Fibroblast of skin of left biceps (primary cell): ENCODE data around the gene CDH4.

Source experiments
- DNase-seq, 2 experiments: peaks; one replicate each; pipeline ENCODE4 v3.0.0-alpha.2; 2013; ENCODE audit warnings: low read depth in 2 of 2

The CDH4 gene

DNA sequence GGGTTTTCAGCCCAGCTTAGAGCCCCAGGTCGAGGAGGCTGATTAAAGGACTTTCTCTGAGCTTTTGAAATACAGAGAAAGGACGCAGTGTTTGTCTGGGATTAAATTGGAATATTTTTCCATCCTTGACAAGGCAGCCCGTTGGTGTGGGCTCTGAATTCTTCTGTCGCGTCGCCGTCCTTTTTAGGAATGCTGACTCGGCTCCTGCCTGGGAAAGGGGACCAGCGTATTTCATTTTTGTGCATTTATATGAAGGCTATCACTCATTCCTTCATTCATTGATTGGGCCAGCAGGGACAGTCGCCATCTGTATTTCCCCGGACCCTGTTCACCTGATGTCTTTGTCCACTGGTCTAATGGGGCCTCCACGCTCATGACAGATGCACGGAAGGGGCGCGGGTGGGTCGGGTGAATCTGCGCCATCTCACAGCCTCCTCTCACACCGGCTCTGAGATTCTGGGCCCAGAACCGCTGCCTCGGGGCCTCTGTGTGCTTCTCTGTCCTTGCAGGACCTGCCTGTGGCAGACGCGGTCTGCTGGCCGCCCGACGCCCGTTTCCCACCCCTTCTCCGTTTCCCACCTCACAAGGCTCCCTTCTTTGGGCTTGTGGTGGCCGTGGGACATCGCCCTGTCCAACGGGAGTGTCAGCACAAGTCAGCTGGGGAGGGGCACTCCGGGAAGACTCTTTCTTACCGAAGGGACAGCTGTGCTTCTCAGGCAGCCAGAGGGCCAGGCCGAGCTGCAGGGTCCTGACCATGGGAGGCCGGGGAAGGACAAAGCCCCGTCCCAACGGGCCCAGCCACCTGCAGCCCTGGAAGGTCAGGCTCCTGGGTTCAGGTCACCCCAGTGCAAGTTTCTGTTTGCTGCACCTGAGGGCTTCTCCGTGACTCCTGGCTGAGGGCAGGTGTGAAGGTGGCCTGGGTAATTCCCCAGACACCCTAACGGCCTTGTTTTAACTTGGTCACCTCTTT lies 656.3 kb downstream of the CDH4 start:
- DNase-seq = no peak

DNA sequence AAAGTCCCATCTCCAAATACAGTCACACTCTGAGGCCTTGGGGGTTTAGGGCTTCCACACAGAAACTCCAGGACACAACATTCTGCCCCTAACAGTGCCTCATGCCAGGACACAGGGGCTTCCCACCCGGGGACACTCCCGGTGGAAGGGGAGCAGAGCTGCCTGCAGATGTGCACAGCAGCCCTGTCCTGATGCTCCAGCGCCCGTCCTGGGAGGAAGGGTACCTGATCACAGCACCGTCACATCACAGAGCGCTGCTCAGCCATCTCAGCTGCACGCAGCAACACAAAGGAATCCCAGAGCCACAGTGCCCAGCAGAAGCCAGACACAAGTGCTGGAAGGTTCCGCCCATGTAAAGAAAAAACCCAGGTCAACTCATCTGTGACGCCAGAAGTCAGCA lies 657.0 kb downstream of the CDH4 start:
- no peak for DNase-seq

DNA sequence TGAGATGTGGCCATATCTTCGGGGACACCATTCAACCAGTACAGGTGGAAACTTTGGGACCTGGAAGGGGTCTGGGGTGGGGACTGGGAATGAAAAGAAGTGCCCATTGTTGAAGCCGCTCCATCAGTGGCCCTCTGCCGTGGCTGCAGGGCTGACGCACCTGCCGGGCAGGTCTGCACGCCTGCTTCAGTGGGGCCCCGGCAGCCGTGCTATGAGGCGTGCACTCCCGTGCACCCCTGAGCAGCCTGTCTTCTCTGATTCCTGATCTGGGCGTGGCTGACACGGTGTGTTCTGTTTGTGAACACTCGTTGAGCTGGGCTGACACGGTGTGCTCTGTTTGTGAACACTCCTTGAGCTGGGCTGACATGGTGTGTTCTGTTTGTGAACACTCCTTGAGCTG lies 657.8 kb downstream of the CDH4 start:
- DNase-seq = no peak

DNA sequence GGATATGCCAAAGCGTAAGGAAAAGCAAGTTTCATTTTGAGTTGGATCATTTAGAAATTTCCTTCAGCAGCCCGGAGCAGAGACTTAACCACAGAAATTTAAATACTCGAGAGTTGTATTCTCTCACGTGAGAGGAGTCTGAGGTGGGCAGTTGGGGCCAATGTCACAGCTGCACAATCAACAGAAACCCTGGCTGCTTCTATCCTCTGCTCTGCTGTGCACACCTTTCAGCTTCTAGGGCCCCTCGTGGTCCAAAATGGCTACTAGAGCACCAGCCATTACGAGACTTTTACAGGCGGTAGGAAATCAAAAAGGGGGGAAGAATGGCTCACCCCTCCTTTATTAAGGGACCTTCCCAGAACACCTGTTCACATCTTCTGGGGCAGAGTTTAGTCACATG lies 659.8 kb downstream of the CDH4 start:
- no peak for DNase-seq

DNA sequence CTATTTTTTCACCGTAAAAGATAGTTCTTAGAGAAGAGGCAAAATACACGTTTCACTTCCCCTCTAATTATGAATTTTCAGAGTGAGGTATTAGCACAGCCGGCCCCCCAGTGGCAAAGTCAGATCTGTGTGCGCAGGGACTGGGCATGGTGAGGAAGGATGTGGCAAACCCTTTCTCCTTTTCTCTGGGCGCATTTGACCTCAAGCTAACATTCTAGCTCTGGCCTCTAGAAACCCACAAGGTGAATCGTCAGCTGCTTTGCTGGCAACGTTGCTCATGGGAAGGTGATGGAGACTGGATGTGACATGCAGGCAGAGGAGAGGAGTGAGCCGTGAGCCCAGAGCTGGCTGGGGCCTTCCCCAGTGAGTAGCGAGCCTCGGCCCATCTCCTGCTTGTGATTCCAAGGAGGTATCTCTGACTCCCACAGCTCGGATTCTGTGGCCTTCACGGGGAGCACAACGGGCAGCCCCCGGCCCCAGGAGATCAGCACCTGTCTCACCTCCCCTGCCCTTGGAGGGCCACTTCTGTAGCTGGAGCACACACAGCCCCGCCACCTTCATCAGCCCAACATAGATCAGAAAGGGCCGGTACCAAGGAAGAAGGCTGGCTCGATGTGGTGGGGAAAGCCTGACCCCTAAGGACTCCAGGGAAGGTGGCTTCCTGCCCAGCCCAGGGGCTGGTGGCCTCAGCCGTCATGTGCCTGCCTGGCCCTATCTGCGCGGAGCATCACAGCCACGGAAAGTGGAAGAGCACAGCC lies 660.8 kb downstream of the CDH4 start:
- no peak for DNase-seq

DNA sequence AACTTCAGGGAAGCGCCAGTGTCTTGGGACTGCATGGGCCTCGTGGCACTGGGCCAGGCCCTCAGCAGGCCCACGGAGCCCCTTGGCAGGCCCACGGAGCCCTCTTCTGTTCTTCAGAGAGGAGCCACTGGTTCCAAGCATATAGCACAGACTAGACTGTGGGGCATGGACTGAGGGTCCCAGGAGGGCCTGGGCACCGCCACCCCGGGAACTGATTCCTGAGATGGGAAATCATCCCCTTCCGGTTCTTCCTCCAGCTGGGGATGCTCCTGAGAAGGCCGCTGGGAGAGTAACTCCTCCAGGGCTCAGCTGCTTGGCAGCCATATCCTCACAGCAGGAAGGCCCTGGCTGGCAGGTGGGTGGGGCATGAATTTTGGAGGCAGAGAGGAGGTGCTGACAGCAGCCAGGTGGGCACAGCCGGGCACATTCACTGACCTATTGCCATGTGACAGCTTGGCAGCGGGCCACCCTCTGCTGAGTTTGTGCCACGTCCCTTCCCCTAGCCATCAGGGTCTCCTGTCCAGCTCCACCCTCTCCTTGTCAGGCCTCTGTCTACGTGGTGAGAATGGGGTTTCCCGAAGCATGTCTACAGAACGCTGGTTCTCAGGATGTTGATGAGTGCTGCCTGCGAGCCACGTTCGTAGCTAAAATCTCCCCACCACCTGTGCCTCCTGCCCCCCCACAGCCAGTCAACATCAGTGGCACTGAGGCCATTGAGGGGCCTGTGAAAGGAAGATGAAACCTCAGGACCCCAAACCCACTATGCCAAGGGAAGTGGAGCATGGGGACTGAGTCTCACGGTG lies 661.6 kb downstream of the CDH4 start:
- DNase-seq = no peak

DNA sequence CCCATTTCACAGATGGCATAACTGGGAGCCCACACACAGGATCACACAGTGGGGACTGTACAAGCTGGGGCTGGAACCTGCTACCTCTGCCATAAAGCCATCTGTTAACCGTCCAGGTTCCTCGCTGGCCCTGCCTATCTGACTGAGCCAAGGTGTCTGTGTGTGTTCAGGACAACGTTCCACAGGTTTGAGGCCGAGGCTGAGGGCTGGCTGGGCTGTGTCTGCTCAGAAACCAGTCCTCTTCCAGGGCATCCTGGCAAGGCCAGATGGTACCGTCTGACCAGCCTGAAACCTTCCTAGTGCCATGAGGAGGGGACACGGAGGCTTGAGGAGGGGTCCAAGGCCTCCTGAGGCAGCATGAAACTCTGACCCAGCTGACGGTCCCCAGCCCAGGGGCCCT lies 663.0 kb downstream of the CDH4 start:
- DNase-seq = no peak

DNA sequence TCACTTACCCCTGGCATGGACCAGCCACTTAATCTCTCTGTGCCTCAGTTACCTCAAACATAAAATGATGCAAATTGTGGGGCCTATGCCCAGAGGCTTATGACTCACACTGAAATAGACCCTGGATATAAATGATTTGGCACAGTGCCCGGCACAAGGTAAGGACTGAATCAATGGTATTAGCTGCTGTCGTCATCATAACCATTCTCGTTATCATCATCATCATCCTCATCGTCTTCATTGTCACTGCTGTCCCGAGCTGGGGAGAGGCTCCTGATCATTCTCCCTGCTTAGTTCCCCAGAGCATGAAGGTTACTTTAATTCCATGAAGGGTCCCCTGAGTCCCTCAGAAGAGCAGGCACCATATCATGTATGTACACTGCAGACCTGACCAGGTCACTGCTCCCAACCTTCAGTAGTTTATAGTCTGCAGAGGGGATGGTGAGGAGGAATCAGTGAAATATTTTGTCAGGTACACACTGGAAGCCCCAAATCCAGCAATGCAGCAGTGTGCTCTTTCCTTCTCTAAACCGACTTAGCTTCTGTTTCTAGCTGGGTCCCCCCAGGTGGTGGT lies 664.3 kb downstream of the CDH4 start:
- DNase-seq = no peak

DNA sequence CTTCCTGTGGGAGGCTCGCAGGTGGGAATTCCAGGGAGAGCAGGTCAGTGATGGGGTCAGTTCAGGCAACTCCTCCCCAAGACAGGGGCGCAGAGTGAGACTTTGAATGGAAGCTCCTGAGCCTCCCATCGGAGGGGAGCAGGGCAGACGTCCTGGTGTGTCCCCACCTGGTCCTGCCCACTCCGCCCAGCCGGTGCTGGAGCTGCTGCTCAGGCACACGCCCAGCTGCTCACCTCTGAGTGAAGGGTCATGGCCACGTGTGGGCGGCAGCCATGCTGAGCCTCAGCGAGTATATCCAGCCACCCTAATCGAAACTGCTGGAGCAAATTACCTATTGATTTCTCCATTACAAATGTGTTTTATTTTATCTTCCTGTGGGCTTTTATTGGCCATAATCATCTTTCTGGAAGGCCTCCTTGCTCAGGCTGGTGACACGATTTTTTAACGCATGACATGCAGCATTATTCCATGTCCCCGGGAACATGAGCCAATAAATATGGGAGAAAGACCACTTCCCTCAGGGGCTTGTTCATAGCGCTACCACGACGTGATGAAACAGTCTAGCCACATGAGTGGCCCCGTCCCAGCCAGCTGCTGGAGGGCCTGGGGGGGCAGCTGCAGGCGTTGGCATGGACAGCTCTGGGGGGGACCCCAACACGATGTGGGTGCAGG lies 665.5 kb downstream of the CDH4 start:
- DNase-seq = no peak

DNA sequence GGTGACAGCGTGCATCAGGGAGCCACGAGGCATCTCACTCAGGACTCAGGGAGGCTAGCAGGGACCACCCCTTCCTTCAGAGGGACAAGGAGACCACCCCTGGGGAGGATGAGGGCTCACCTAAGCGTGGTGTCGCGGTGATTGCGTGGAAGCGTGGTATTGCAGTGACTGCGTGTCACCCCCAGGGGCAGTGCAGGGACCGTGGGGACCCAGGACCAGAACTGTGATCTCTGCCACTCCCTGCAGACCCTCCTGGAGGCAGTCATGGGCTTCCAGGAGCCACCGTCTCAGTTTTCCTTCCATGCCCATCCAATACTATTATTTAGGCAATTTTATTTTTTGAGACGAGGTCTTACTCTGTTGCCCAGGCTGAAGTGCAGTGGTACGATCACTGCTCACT lies 666.5 kb downstream of the CDH4 start:
- DNase-seq = no peak

DNA sequence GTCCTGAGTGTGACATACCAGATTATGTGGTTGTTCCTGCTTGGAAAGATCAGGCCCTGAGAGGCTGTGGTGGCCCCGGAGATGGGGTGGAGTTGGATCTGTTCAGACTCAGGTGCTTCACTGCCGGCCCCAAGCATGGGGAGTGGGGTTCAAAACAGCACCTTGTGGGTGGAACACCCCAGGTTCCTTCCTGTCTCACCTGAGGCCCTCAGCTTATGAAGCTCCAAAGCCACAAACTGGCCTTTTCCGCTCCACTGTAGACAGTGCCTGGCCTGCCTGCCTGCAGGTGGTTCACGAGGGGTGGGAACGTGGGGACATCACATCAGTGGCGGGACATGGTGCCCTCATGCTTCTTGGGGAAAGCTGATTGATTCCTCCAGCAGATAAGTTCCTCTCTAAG lies 667.2 kb downstream of the CDH4 start:
- DNase-seq = no peak

DNA sequence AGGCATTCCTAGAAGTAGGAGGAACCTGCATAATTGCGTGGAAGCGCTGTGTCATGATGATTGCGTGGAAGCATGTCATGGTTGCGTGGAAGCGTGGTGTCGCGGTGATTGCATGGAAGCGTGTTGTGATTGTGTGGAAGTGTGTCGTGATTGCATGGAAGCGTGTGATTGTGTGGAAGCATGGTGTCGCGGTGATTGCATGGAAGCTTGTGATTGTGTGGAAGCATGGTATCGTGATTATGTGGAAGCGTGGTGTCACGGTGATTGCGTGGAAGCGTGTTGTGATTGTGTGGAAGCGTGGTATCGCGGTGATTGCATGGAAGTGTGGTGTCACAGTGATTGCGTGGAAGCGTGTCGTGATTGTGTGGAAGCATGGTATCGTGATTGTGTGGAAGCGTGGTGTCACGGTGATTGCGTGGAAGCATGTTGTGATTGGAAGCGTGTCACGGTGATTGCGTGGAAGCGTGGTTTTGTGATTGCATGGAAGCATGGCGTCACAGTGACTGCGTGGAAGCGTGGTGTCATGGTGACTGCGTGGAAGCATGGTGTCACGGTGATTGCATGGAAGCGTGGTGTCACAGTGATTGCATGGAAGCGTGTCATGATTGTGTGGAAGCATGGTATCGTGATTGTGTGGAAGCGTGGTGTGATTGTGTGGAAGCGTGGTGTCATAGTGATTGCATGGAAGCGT lies 667.8 kb downstream of the CDH4 start:
- no peak for DNase-seq

DNA sequence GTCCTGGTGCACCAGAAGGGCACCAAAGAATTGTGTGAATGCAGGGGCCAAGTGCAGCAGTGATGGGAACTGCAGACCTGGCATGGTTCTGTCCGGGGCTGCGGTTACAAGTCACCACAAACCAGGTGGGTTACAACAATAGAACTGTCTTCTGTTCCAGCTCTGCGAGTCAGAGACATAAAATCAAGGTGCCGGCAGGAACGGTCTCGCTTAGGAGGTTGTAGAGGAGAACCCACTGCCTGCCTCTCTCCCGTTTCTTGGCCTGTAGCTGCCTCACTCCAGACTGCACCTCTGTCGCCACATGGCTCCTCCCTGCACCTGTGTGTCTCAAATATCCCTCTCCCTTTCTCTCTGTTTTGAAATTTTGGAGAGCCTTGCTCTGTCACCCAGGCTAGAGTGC lies 670.4 kb downstream of the CDH4 start:
- no peak for DNase-seq

DNA sequence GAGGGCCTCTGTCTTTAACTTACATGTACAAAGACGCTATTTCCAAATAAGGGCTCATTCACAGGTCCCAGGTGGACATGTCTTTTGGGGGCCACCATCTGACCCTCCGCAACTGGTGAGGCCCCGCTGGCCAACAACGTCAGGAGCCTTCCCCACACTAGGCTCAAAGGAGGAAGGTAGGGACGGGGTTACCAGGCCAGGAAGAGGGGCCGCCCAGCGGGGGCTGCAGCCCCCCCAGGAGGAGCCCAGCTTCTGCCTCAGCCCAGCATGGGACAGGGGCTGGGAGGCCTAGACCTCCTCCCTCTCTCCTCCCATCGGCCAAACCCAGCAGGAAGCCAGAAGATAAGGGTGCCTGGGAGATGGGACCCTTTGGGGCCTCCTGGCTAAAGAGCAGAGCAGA lies 670.9 kb downstream of the CDH4 start:
- no peak for DNase-seq

DNA sequence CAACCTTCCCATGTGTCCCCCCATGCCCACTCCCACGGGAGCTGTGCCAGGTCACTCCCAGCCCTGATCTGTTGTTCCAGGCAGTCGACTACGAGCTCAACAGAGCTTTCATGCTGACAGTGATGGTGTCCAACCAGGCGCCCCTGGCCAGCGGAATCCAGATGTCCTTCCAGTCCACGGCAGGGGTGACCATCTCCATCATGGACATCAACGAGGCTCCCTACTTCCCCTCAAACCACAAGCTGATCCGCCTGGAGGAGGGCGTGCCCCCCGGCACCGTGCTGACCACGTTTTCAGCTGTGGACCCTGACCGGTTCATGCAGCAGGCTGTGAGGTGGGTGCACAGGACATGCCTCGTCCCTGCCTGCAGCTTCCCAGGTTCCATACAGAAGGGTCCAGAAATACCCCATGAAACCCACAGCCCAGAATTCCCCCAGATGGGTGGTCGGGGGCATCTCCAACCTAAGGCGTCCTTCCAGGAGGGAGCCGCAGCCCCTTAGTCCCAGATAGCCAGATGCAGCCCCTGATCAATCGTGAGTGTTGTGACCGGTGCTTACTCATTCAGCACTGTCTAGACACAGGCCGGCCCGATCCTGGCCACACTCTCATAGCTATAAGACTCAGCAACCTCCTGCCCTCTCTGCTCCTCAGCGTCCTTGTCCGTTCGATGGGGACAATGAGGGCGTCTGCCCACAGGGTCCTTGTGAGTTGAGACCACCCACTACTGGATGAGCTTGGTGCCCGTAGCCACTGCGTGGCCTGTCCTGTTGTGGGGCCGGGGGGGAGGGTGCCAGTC lies 671.5 kb downstream of the CDH4 start:
- DNase-seq = no peak

DNA sequence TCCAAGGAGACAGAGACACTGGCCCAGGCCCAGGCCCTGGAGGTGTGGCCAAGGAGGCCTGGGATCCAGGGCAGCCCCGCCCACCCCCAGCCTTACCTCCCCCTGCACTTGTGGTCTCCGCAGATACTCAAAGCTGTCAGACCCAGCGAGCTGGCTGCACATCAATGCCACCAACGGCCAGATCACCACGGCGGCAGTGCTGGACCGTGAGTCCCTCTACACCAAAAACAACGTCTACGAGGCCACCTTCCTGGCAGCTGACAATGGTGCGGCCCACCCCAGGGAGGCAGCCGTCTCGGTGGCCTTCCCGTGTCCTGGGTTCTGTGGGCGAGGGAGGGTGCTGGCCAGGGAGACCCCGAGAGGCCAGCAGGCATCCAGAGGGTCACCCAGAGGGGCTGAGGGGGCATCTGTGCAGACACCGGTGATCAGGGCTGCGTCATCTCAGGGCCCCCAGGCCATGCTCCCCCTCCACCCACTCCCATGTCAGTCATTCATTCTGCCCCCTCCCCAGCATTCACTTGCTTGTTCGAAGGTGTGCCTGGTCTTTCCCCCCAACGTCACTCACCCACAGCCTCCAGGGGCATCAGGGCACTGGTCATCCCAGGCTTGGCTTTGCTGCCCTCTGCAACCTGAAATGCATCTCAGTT lies 672.3 kb downstream of the CDH4 start:
- DNase-seq = no peak

DNA sequence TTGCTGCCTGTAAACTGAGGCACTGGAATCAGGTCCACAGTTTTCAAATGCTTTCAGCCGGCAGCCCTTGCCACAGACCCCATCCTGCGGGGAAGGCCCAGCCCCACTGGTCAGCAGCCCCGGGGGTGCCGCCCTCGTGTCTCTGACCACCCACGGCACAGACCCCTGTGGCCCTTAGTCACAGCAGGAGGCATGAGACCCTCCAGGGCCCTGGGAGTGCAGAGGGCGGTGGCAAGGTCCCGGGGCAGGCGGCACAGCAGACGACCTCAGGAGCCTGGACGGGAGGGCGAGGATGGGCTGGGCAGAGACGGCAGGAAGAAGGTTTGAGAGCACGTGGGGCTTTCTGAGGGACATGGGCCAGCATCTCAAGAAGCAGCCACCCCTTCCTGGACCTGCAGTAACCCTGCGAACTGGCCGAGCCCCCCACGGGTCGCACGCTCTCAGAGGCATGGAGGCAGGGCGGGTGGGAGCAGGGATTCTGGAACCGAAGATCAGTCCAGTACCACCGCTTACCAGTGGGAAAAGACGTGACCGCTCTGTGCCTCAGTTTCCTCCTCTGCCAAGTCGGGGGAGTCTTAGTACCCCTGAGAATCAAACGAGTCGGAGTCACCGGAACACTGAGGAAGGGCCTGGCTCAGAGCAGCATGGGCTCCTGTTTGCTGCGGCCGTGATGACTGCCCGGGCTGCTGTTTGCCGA lies 672.9 kb downstream of the CDH4 start:
- DNase-seq = no peak

DNA sequence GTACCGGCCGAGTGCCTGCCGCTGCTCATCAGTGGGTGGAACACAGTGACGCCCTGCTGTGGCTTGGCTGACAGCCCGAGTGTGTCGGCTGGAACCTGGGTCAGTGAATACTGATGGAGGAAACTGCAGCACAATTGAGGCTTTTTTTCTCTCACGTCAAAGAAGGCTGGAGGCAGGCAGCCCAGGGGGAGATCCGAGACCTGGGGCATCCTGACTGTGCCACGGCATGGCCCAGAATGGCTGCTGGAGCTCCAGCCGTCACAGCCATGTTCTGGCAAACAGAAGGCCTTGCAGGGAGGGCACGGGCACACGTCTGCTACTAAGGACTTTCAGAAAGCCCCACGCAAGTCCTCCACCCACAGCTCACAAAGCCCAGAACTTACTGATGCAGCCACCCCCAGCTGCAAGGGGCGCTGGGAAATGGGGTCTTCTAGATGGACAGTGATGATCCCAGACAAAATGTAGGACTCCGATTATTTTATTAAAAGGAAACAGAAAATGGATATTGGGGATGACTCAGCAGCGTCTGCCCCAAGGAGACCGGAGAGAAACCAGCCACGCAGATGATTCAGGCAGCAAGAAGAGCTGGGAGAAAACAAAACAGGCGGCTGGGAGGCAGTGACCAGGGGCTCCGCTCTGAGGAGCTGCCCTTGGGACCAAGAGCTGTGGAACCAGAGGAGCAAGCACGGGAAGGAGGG lies 673.6 kb downstream of the CDH4 start:
- no peak for DNase-seq
